HG02970 (cell line): ENCODE results near the gene ZNF335.
"Not testable (repeated sequence)": the region's sequence is repeated elsewhere in the genome, so short reads cannot be mapped to it uniquely, and the experiment has no call there.

Experiments
- ATAC-seq: cut with Tn5 transposase; IDR thresholded peaks from one replicate; pipeline ENCODE4 v1.9.1; 2021; ENCODE audit warnings: mild to moderate bottlenecking, moderate library complexity, moderate number of reproducible peaks; ENCODE audit not compliant: unreplicated experiment, low FRiP score

Gene ZNF335

DNA sequence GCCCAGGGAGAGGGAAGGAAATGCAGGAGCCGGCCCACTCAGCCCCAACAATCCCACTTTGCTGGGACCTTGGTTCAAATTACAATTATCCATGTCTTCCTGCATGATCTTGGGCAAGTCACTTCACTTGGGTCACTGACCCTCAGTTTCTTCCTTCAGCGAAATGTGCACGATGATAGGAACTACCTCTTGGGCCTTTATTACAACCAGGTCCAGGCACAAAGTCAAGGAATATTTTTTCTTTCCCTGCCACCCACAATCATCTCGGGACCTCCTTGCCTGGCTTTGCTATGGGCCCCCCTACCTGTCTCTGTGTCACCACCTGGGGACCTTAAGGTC, 59.7 kb downstream of the ZNF335 start:
- ATAC-seq = no peak

DNA sequence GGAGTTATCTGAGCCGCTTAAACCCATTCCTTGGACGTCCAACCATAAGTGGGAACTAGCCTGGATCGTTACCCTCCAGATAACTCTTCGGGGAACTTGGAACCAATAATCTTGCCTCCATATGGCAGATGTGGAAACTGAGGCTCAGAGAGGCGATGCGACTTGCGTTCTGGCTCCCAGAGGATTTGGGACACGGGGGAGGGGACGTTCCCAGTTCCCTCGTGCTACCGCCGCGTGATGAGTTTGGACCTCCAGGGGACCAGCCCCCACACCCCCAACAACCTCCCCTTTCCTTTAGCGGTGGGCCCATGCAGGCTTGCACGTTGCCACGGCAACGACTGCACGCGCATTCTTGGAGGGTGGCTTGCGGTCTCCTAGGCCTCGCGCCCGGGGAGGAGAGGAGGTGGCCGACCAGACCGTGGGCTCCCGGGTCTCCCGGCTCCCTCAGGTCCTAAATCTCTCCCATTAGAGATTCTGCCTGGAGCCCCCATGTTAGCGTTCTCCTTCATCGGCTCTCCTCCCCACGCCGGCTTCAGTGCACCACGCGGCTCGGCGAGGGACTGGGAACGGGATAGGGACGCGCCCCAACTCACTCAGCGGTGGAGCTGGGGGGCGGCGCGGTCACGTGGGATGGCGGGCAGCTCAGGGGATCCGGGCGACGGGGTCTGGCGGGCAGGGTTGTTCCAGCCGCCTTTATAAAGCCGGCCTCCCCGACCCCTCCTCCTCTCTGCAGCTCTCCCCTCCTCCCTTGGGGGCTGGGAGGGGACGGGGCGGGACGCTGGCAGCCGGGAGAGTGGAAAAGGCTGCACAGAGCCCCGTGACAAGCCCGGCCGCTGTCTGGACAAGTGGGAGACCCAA, 60.3 kb downstream of the ZNF335 start, which contains the start of gene PLTP:
Gene PLTP, minus strand, starts transcription at position 670 of the 858 bp plus-strand sequence. CDS start 703 bp downstream, outside the sequence.
- no peak for ATAC-seq

DNA sequence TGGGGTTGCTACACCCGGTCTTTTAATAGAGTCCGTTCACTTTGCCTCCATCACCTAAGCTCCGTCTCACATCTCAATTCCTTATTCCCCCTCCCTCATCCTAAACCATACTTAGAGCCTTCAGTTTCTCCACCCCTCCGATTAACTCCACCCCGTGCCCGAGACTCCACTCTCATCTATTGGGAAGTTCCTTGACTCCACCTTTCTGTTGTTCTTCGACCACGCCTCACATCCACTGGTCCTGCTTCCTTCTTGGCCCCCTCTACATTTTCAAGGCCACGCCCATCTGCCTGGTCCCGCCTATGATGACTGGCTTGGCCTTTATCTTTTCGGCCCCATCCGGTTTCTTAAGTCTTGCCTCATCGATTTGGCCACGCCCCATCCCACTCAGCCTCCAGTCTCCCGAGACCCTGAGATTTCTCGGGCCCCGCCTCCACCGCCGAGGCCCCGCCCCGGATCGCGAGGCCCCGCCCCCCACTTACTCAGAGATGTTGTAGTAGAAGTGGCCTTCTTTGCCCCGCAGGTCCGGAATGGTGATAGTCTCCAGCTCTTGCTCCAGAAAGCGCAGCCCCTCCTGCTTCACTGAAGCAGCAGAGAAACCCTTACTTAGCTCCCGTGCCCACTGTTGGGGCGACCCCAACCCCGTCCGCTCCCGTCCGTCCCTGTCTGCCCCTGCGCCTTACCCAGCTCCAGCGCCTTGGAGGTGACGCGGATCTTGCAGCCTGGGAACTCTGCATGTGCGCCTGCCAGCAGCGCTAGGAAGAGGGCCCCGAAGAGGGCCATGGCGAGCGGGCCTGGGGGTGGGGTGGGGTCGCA, 61.1 kb downstream of the ZNF335 start:
- peak; percentile 91 for ATAC-seq

DNA sequence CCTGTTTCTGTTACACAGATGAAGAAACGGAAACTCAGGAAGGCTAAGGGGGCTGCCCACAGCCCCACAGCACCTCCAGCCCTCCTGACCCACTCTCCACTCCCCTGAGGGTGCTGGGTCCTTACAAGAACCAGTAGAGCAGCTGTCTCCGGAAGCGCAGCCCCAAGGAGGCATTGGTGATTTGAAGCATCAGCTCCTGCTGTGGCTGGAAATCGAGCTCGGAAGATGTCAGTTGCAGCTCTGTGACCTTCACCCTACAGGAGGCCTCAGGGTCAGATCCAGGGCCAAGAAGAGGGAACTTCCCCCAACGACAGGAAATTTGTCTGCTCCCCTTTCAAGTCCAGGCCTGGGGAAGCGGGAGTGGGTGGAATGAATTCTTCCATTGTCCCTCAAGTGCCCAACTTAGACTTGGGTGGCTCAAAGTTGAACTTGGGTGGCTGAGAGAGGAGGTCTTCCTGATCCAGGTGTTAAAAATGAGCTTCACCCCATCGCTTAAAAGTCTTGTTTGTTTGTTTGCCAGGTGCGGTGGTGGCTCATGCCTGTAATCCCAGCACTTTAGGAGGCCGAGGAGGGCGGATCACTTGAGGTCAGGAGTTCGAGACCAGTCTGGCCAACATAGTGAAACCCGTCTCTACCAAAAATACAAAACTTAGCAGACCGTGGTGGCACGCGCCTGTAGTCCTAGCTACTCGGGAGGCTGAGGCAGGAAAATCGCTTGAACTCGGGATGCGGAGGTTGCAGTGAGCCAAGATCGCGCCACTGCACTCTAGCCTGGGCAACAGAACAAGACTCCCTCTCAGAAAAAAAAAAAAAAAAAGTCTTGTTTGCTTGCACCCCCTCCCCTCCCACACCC, 62.0 kb downstream of the ZNF335 start:
- ATAC-seq = no peak

DNA sequence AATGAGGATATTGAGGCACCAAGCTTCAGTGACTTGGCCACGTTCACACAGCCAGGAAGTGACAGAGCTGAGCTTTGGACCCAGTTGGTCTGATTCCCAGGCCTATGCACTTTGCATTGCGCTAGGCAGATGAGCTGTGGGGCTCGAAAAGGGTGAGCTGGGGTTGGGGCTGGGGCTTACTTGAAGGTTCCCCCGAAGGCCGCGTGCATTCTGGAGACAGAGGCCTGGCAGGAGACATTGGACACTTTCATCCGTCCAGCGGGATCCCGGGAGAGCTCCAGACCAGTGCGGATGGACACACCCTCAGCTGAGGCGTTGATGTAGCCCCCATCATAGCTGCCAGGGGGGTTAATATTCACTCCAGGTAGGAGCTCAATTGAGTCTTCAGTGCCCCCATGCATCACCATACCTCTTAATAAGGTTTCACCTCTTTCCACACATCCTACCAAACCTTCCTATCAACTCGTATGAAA, 62.6 kb downstream of the ZNF335 start:
- no peak for ATAC-seq

DNA sequence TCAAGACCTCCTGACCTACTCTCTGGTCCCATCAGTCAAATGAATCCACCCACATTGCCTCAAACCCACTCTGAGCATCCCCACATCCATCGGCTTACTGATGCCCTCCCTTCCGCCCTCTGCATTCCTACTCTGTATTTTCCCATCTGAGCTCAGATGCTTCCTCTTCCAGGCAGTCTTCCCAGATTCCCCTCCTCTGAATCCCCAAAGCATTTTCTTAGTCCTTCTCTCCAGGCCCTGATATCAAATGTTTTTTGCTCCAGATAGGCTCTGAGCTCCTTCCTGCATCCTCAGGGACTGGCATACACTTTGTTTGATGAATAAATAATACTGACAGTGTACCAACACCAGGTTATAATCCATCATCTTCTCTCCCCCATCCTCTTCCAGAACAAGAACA, 63.9 kb downstream of the ZNF335 start:
- ATAC-seq = no peak

DNA sequence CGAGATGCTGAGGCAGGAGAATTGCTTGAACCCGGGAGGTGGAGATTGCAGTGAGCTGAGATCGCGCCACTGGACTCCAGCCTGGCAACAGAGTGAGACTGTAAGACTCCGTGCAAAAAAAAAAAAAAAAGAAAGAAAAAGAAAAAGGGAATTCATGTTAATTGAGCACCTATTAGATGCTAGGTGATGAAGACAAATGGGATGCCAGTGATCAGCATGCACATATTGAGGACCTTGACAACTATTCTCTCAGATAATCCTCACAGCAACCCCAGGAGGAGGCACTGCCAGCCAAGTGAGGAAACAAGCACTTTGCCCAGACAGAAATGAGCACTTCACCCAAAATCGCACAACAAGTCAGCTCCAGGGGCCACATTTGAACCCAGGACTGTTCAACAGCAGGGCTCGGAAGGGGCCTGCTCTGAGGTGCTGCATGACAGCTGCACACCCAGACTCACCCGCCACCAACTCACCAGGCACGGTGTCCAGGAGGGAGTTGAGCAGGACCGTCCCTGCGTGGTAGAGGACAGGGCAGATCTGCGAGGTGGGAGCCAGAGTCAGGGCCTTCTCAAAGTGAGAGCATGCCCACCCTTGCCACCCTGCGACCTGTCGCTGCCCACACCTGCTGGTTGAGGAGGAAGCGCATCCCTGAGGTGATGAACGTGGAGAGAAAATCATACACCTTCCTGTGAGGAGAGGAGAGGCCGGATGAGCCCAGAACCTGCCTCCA, 64.6 kb downstream of the ZNF335 start:
- ATAC-seq = no peak

DNA sequence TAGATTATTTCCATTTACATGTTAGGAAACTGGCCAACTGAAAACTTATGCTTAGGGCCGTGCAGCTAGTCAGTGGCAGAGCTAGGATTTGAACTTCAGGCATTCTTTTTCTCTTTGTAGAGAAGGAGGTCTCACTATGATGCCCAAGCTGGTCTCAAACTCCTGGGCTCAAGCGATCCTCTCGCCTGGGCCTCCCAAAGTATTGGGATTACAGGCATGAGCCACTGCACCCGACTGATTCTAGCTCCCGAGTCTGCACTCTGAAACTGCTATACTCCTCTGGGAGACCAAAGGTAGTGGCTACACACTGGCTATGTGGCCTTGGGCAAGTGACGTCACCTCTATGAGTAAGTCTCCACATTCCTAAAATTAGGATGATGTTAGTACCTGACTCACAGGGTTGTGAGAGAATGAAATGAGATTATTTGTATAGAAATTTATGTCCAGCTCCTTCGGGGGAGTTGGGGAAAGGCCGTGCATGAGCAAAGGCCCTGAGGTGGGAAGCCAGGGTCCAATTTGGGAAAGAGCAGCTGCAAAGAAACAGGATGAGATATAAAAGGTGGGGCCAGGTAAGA, 66.4 kb downstream of the ZNF335 start:
- ATAC-seq = no peak

DNA sequence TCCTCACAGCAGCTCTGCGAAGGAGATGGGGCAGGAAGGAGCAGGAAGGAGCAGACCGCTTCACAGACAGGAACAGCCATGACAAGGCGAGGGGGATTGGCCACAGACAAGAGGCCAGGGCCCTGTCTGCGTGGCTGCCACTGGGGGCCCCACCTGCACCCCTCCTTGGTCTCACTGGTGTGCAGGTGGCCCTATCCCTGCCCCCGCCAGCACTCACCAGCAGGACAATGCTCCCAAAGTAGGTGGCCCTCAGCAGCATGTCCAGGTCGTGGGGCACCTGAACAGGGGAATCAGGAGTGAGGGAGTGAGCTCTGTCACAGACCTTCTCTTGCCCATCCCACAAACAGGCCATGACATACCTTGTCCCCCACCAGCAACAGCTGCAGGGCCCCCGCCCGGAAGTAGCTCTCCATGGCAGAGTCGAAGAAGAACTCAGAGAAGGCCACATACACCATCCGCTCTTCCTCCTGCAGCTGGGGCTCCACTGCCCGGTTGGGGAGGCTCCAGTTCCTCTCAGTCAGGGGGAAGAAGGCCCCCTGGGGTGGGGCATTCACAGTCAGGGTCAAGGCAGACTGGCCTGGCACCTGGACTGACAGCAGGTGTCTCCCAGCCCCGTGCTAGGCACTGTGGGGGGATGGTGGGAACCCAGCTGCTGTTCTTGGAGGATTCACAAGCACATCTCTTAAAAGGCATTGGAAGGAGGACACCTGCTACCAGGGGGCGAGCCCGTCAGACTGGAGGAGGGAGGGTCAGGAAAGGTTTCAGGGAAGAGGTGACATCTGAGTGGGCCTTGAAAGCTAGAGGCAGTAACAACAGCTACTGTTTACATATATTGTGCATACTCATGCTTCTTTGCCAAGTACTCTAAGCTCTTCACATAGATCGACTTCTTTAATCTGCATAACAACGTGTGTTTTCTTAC, 67.2 kb downstream of the ZNF335 start:
- no peak for ATAC-seq

DNA sequence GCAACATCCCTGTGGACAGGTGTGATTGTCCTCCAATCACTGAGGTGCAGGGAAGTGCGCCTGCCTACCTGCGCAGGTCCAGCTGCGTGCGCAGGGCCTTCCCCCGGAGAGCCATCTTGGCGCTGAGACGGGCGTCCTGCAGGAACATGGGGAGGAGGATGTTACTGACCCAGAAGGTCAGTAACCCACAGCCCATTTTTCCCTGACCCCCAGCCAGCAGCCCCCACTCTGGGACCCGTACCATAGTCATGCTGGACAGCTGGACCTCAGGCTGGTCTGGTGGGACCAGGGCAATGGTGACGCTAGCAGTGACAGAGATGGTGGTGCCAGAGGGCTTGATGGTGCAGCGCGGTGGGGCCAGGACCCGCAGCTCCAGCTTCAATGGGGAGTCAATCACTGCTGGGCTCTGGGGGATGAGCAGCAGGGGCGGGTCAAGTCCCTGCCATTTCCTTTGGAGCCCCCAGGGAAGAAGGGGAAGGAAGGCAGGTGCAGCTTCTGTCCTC, 69.8 kb downstream of the ZNF335 start:
- ATAC-seq = no peak

DNA sequence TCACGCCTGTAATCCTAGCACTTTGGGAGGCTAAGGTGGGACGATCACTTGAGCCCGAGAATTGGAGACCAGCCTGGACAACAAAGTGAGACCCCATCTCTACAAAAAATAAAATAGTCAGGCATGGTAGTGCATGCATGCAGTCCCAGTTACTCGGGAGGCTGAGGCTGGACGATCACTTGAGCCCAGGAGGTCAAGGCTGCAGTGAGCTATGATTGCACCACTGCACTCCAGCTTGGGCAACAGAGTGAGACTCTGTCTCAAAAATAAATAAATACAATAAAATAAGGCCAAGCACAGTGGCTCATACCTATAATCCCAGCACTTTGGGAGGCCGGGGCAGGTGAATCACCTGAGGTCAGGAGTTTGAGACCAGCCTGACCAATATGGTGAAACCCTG, 70.7 kb downstream of the ZNF335 start:
- not testable (repeated sequence) for ATAC-seq

DNA sequence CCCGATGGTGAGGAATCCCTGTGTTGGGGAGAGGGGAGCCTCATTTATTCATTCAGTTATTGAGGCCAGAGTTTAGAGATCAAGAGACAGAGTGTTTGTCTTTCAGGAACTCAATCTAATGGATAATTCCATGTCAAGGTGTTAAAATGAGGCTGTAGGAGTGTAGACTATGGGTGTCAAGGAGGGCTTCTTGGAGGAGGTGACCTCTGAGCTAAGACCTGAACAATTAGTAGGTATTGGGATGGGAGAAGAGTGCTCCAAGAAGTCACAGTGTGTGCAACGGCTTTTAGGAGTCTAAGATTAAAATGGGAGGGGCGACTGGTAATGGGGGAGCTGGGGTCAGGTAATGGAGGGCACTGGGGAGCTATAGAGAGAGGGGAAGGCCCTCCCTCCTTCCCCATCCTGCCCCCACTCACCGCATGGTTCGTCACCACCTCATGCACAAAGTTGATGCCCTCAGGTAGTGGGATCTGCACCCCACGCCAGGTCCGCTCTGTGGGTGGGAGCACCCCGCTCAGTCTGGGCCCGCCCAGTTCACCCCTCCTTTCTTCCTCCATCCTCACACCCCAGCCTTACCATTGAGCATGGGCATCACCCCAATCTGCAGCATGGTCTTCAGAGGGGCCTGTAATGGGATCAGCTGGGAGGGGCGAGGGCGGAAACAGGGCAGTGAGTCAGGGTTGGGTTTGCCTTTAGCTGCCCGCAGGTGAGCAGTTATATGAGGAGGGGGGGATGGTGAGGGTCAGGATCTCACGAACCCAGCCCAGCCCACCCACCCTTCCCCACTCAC, 72.8 kb downstream of the ZNF335 start:
- ATAC-seq = no peak
